ENCODE results near the gene MICALL1. TPM values are rescaled to one million over a fixed set of nuclear protein-coding genes. Genes with fewer than 3 reads are reported as not detected.
"Not testable (repeated sequence)": the region's sequence is repeated elsewhere in the genome, so short reads cannot be mapped to it uniquely, and the experiment has no call there.

The MICALL1 gene
- polyA plus RNA-seq, 3 donors: 22.3 to 34.6 (median 27.2) TPM

- no peak for DNase-seq (ENCODE audit: extremely low read depth in 1 of 11, low read depth in 9 of 11, low spot score in 4 of 11)
Observed at GRCh38 chr22:37971475-37972434, 65.7 kb downstream of the MICALL1 start.

GRCh38 chr22:37972527-37972926 lies 66.4 kb downstream of the MICALL1 start:
- no peak for DNase-seq (ENCODE audit: extremely low read depth in 1 of 11, low read depth in 9 of 11, low spot score in 4 of 11)

- no peak for DNase-seq (ENCODE audit: extremely low read depth in 1 of 11, low read depth in 9 of 11, low spot score in 4 of 11)
Observed at GRCh38 chr22:37973271-37974170, 67.4 kb downstream of the MICALL1 start.

- no peak for DNase-seq (ENCODE audit: extremely low read depth in 1 of 11, low read depth in 9 of 11, low spot score in 4 of 11)
Observed at GRCh38 chr22:37975153-37975552, 69.1 kb downstream of the MICALL1 start.

- DNase-seq (ENCODE audit: extremely low read depth in 1 of 11, low read depth in 9 of 11, low spot score in 4 of 11): not testable (repeated sequence)
Observed at GRCh38 chr22:37976022-37976421, 69.9 kb downstream of the MICALL1 start.

GRCh38 chr22:37976547-37976946 lies 70.5 kb downstream of the MICALL1 start:
- no peak for DNase-seq (ENCODE audit: extremely low read depth in 1 of 11, low read depth in 9 of 11, low spot score in 4 of 11)

GRCh38 chr22:37979782-37980181 lies 73.7 kb downstream of the MICALL1 start:
- no peak for DNase-seq (ENCODE audit: extremely low read depth in 1 of 11, low read depth in 9 of 11, low spot score in 4 of 11)

GRCh38 chr22:37981282-37982011 lies 75.3 kb downstream of the MICALL1 start:
- DNase-seq (ENCODE audit: extremely low read depth in 1 of 11, low read depth in 9 of 11, low spot score in 4 of 11): no peak

- DNase-seq (ENCODE audit: extremely low read depth in 1 of 11, low read depth in 9 of 11, low spot score in 4 of 11): no peak
Observed at GRCh38 chr22:37982151-37982785, 76.2 kb downstream of the MICALL1 start.

GRCh38 chr22:37982938-37983859 lies 77.1 kb downstream of the MICALL1 start:
- DNase-seq (ENCODE audit: extremely low read depth in 1 of 11, low read depth in 9 of 11, low spot score in 4 of 11): peak in 2 of 11 donors; percentile 7 to 13

- DNase-seq (ENCODE audit: extremely low read depth in 1 of 11, low read depth in 9 of 11, low spot score in 4 of 11): no peak
Observed at GRCh38 chr22:37983860-37984791, 78.0 kb downstream of the MICALL1 start, which contains the start of gene SOX10. Gene SOX10, minus strand, starts transcription at chr22:37984555. Its CDS starts 771 bp downstream, at chr22:37983784.

- DNase-seq (ENCODE audit: extremely low read depth in 1 of 11, low read depth in 9 of 11, low spot score in 4 of 11): no peak
Observed at GRCh38 chr22:37985050-37985585, 79.0 kb downstream of the MICALL1 start.

- DNase-seq (ENCODE audit: extremely low read depth in 1 of 11, low read depth in 9 of 11, low spot score in 4 of 11): no peak
Observed at GRCh38 chr22:37985751-37986281, 79.7 kb downstream of the MICALL1 start.

GRCh38 chr22:37986371-37986770 lies 80.3 kb downstream of the MICALL1 start:
- DNase-seq (ENCODE audit: extremely low read depth in 1 of 11, low read depth in 9 of 11, low spot score in 4 of 11): no peak

GRCh38 chr22:37989146-37990045 lies 83.3 kb downstream of the MICALL1 start:
- DNase-seq (ENCODE audit: extremely low read depth in 1 of 11, low read depth in 9 of 11, low spot score in 4 of 11): no peak
